ENCODE data around the gene TCF7L2. TPM values are rescaled to one million over a fixed set of nuclear protein-coding genes. Genes with fewer than 3 reads are reported as not detected.
A peak's percentile ranks its signal among the peaks of the same experiment; 100 is the strongest.

TCF7L2 gene
- total RNA-seq: 10 to 100 TPM; 15.7 to 16.3 TPM
- long read RNA-seq, partial matches to known transcripts: 2 of 3 reads
- long read RNA-seq, other reads (novel, unspliced or antisense): 1 of 3 reads

- peak; percentile 87 to 96 for ATAC-seq
Measured at GRCh38 chr10:112949875-112950507, at the start of gene TCF7L2. Gene TCF7L2, plus strand, starts transcription at chr10:112950247. Its CDS starts 510 bp downstream, at chr10:112950757.

GRCh38 chr10:112902730-112903129 lies 47.3 kb upstream of the TCF7L2 start:
- no peak for DNase-seq
- ATAC-seq: no peak
- intact Hi-C loops (cut with DNase I): no loop called here

More at GRCh38 chr10:112949875-112950507, at the start of gene TCF7L2:
- intact Hi-C loops (cut with DNase I): loop anchor here (10.0 kb wide), 3 partner anchors 55 to 175 kb away; no protein-coding TSS in a partner anchor
- DNase-seq: peak; percentile 97

GRCh38 chr10:112904000-112904399 lies 46.0 kb upstream of the TCF7L2 start:
- no peak for ATAC-seq
- no peak for DNase-seq
- intact Hi-C loops (cut with DNase I): no loop called here

GRCh38 chr10:112906945-112907344 lies 43.1 kb upstream of the TCF7L2 start:
- ATAC-seq (no peak), DNase-seq (no peak)
- intact Hi-C loops (cut with DNase I): no loop called here

- ATAC-seq (no peak), DNase-seq (no peak)
- intact Hi-C loops (cut with DNase I): no loop called here
Measured at GRCh38 chr10:112907893-112908292, 42.2 kb upstream of the TCF7L2 start.

GRCh38 chr10:112911206-112911605 lies 38.8 kb upstream of the TCF7L2 start:
- ATAC-seq (no peak), DNase-seq (no peak)
- intact Hi-C loops (cut with DNase I): no loop called here

GRCh38 chr10:112912410-112912928 lies 37.6 kb upstream of the TCF7L2 start:
- no peak for ATAC-seq
- no peak for DNase-seq
- intact Hi-C loops (cut with DNase I): no loop called here

- ATAC-seq (no peak), DNase-seq (no peak)
- intact Hi-C loops (cut with DNase I): no loop called here
Measured at GRCh38 chr10:112913255-112913654, 36.8 kb upstream of the TCF7L2 start.

- ATAC-seq (no peak), DNase-seq (no peak)
- intact Hi-C loops (cut with DNase I): no loop called here
Measured at GRCh38 chr10:112913661-112914287, 36.3 kb upstream of the TCF7L2 start.

GRCh38 chr10:112914288-112914952 lies 35.6 kb upstream of the TCF7L2 start:
- no peak for ATAC-seq
- intact Hi-C loops (cut with DNase I): no loop called here
- no peak for DNase-seq

GRCh38 chr10:112915590-112916572 lies 34.2 kb upstream of the TCF7L2 start:
- intact Hi-C loops (cut with DNase I): no loop called here
- DNase-seq (no peak), ATAC-seq (no peak)

- DNase-seq: no peak
- intact Hi-C loops (cut with DNase I): no loop called here
- no peak for ATAC-seq
Measured at GRCh38 chr10:112917681-112918080, 32.4 kb upstream of the TCF7L2 start.

- DNase-seq (no peak), ATAC-seq (no peak)
- intact Hi-C loops (cut with DNase I): no loop called here
Measured at GRCh38 chr10:112918771-112919170, 31.3 kb upstream of the TCF7L2 start.

- no peak for DNase-seq
- intact Hi-C loops (cut with DNase I): no loop called here
- ATAC-seq: no peak
Measured at GRCh38 chr10:112919721-112920120, 30.3 kb upstream of the TCF7L2 start.

- peak; percentile 26 for DNase-seq
- intact Hi-C loops (cut with DNase I): no loop called here
- peak in 1 of 2 donors; percentile 73 for ATAC-seq
Measured at GRCh38 chr10:112926906-112927688, 22.9 kb upstream of the TCF7L2 start.

GRCh38 chr10:112927980-112928379 lies 22.1 kb upstream of the TCF7L2 start:
- ATAC-seq: no peak
- DNase-seq: no peak
- intact Hi-C loops (cut with DNase I): no loop called here

GRCh38 chr10:112932658-112933057 lies 17.4 kb upstream of the TCF7L2 start:
- no peak for DNase-seq
- ATAC-seq: no peak
- intact Hi-C loops (cut with DNase I): no loop called here

GRCh38 chr10:112934193-112934592 lies 15.9 kb upstream of the TCF7L2 start:
- ATAC-seq (no peak), DNase-seq (no peak)
- intact Hi-C loops (cut with DNase I): no loop called here
